Kidney (tissue), 14 donors: ENCODE data around the gene PYGB. TPM values are rescaled to one million over a fixed set of nuclear protein-coding genes. Genes with fewer than 3 reads are reported as not detected.

Source experiments
- DNase-seq, 5 donors: peaks; one replicate each; pipeline ENCODE4 v3.0.0-alpha.2; 2013 to 2020
- FAIRE-seq: peaks from 2 replicates; lab custom pipeline; 2012; peaks lifted over from hg19 to GRCh38; lab: Jason Lieb, UNC
- H3K27ac ChIP-seq, 2 donors: one replicate each; pipeline ENCODE4 v1.7.0; 2013; ENCODE audit warnings: low read depth in 2 of 2, low read length in 2 of 2, inconsistent platforms in 1 of 2
- H3K27me3 ChIP-seq: one replicate; pipeline ENCODE4 v1.7.1; 2013; ENCODE audit warnings: low read length, inconsistent platforms; ENCODE audit not compliant: control insufficient read depth, insufficient read depth
- H3K36me3 ChIP-seq, 3 donors: one replicate each; pipeline versions ENCODE4 v1.7.0 to v1.7.1; 2013; ENCODE audit warnings: low read length in 3 of 3, control low read depth in 1 of 3, inconsistent platforms in 1 of 3; ENCODE audit not compliant: insufficient read depth in 3 of 3, control insufficient read depth in 2 of 3
- H3K4me1 ChIP-seq, 3 donors: one replicate each; pipeline versions ENCODE4 v1.7.0 to v1.7.1; 2013; ENCODE audit warnings: low read length in 3 of 3, inconsistent platforms in 1 of 3, low read depth in 1 of 3; ENCODE audit not compliant: control insufficient read depth in 2 of 3, insufficient read depth in 2 of 3
- H3K4me3 ChIP-seq, 3 donors: one replicate each; pipeline versions ENCODE4 v1.7.0 to v1.8.1; 2013; ENCODE audit warnings: low read length in 3 of 3, control low read depth in 1 of 3, inconsistent platforms in 1 of 3
- H3K9ac ChIP-seq, 3 donors: one replicate each; pipeline versions ENCODE4 v1.7.0 to v1.7.1; 2013; ENCODE audit warnings: low read length in 3 of 3, control low read depth in 1 of 3, inconsistent platforms in 1 of 3
- H3K9me3 ChIP-seq, 3 donors: one replicate each; pipeline versions ENCODE4 v1.7.0 to v1.7.1; 2013; ENCODE audit warnings: low read length in 3 of 3, control low read depth in 1 of 3, inconsistent platforms in 1 of 3; ENCODE audit not compliant: control insufficient read depth in 2 of 3, insufficient read depth in 1 of 3
- CTCF ChIP-seq: IDR thresholded peaks from 3 replicates; pipeline ENCODE4 v1.5.1; 2012; ENCODE audit warnings: mild to moderate bottlenecking, moderate library complexity, borderline replicate concordance; ENCODE audit not compliant: insufficient read depth; ENCODE audit errors: extremely low read depth
- intact Hi-C: fragments of 100-400 bp; cut with DNase I; formaldehyde crosslinking; loops from one replicate; pipeline ENCODE4 v1.11.1; 2022
- polyA plus RNA-seq: library from polyadenylated mRNA; stranded (reverse); fragments of 350-450 nt; fragmentation: Illumina TruSeq; extraction: RNeasy Lipid Tissue Mini Kit (QIAGEN cat#74804); gene quantifications from one replicate; pipeline ENCODE4 v1.2.3, GENCODE V29; 2014; ENCODE audit warnings: low read depth, low replicate concordance; ENCODE audit not compliant: insufficient read depth
- total RNA-seq: library from RNA; stranded (reverse); fragmentation: NEBNext Ultra II Directional; extraction: Animal tissue kit (Norgen Biotek cat#: 25700); gene quantifications from one replicate; pipeline ENCODE4 v1.2.1, GENCODE V29; 2021
- donor health status: control.
- donor health status: control.
- donor health status: control.
- donor health status: control.
- donor health status: control.
- donor health status: DM: yes; HTN: yes; CAD: no.
- donor health status: Normal renal cell carcinoma (clear cell type).

Gene PYGB
- total and polyA plus RNA-seq, 2 donors from 2014 or later = 50.9 to 176 TPM

GRCh38 chr20:25316506-25317190 is 68.8 kb downstream of the PYGB start:
- no peak overlapping the region for H3K27ac ChIP-seq

GRCh38 chr20:25317351-25318075 is 69.6 kb downstream of the PYGB start:
- DNase-seq = peak in 2 of 5 donors; percentile 30 to 52
- no peak overlapping the region for H3K9ac ChIP-seq

More at GRCh38 chr20:25316506-25317190, 68.8 kb downstream of the PYGB start:
- Histone ChIP-seq H3K36me3 (peaks cover 0 to 15% (median 7%) of the 10 kb centered on the region in 3 donors), H3K4me3 (no peak overlapping the region), H3K4me1 (no peaks in the 10 kb centered on the region), H3K9me3 (no peaks in the 10 kb centered on the region), H3K27me3 (no peaks in the 10 kb centered on the region), H3K9ac (no peak overlapping the region)
- DNase-seq = peak in 2 of 5 donors; percentile 21 to 36
- intact Hi-C loops = no loop called here
- no peak for FAIRE-seq
- no peak for TF ChIP-seq CTCF

GRCh38 chr20:25318471-25319240 is 70.8 kb downstream of the PYGB start:
- DNase-seq = peak in 2 of 5 donors; percentile 25 to 57
- no peak for TF ChIP-seq CTCF
- Histone ChIP-seq H3K9ac (no peak overlapping the region), H3K9me3 (no peaks in the 10 kb centered on the region), H3K4me1 (peaks cover 0 to 5% (median 0%) of the 10 kb centered on the region in 3 donors), H3K27ac (no peak overlapping the region), H3K36me3 (peaks cover 0 to 18% (median 7%) of the 10 kb centered on the region in 3 donors), H3K4me3 (no peak overlapping the region), H3K27me3 (no peaks in the 10 kb centered on the region)
- intact Hi-C loops = no loop called here
- no peak for FAIRE-seq

More at GRCh38 chr20:25317351-25318075, 69.6 kb downstream of the PYGB start:
- TF ChIP-seq CTCF = no peak
- Histone ChIP-seq H3K4me3 (no peak overlapping the region), H3K27ac (no peak overlapping the region), H3K36me3 (peaks cover 0 to 18% (median 7%) of the 10 kb centered on the region in 3 donors), H3K9me3 (no peaks in the 10 kb centered on the region), H3K27me3 (no peaks in the 10 kb centered on the region), H3K4me1 (no peaks in the 10 kb centered on the region)
- intact Hi-C loops = no loop called here
- FAIRE-seq = no peak
